ENCODE results near the gene KIAA0753.
"Not testable (repeated sequence)": the region's sequence is repeated elsewhere in the genome, so short reads cannot be mapped to it uniquely, and the experiment has no call there.

KIAA0753 gene

DNA sequence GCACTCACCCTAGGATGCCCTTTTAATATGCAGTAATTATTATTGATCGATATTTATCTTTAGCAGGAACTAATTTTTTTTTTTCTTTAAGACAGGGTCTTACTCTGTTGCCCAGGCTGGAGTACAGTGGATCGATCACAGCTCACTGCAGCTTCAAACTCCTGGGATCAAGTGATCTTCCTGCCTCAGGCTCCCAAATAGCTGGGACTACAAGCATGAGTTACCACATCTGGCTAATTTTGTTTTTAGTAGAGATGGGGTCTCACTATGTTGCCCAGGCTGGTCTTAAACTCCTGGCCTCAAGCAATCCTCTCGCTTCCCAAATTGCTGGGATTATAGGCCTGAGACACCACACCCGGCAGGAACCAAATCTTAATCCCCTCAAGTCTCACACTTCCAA lies 29.3 kb downstream of the KIAA0753 start:
- Mint-ChIP-seq H3K4me1 (no peaks in the 10 kb centered on the region), H3K4me3 (no peak overlapping the region), H3K9me3 (no peaks in the 10 kb centered on the region), H3K27ac (no peak overlapping the region), H3K27me3 (no peaks in the 10 kb centered on the region), H3K36me3 (peaks cover 19% of the 10 kb centered on the region)
- CTCF ChIA-PET, result no interaction called here
- no peak for DNase-seq

GRCh38 chr17:6610011-6610410 lies 30.5 kb downstream of the KIAA0753 start:
- DNase-seq, result no peak
- Mint-ChIP-seq H3K36me3 (peaks cover 24% of the 10 kb centered on the region), H3K27me3 (no peaks in the 10 kb centered on the region), H3K4me1 (no peaks in the 10 kb centered on the region), H3K4me3 (no peak overlapping the region), H3K27ac (no peak overlapping the region), H3K9me3 (no peaks in the 10 kb centered on the region)
- CTCF ChIA-PET, result interaction anchor here (1.7 kb wide), 1 partner anchor 10 kb away, joined by 3 read pairs; no protein-coding TSS in a partner anchor

- Mint-ChIP-seq H3K9me3 (no peaks in the 10 kb centered on the region), H3K4me3 (no peak overlapping the region), H3K4me1 (peaks cover 3% of the 10 kb centered on the region), H3K27ac (no peak overlapping the region), H3K36me3 (peaks cover 26% of the 10 kb centered on the region), H3K27me3 (no peaks in the 10 kb centered on the region)
- CTCF ChIA-PET, result interaction anchor here (0.7 kb wide), 1 partner anchor 303 kb away, joined by 3 read pairs; no protein-coding TSS in a partner anchor
- DNase-seq, result no peak
These were observed 32.2 kb downstream of the KIAA0753 start for GRCh38 chr17:6608321-6608720.

- Mint-ChIP-seq H3K27me3 (no peaks in the 10 kb centered on the region), H3K27ac (peak overlapping the region; percentile 22), H3K36me3 (peaks cover 35% of the 10 kb centered on the region), H3K9me3 (no peaks in the 10 kb centered on the region), H3K4me1 (peaks cover 10% of the 10 kb centered on the region), H3K4me3 (no peak overlapping the region)
- CTCF ChIA-PET, result interaction anchor here (1.2 kb wide), 1 partner anchor 132 kb away, joined by 4 read pairs; no protein-coding TSS in a partner anchor
- no peak for DNase-seq
These were observed 35.4 kb downstream of the KIAA0753 start for GRCh38 chr17:6605142-6605541.

- CTCF ChIA-PET, result interaction anchor here (1.2 kb wide), 1 partner anchor 131 kb away, joined by 4 read pairs; no protein-coding TSS in a partner anchor
- H3K9me3 Mint-ChIP-seq, result no peaks in the 10 kb centered on the region
- H3K27ac Mint-ChIP-seq, result no peak overlapping the region
- H3K27me3 Mint-ChIP-seq, result no peaks in the 10 kb centered on the region
- DNase-seq, result no peak
- peaks cover 10% of the 10 kb centered on the region for H3K4me1 Mint-ChIP-seq
- no peak overlapping the region for H3K4me3 Mint-ChIP-seq
- peaks cover 34% of the 10 kb centered on the region for H3K36me3 Mint-ChIP-seq
These were observed 36.7 kb downstream of the KIAA0753 start for GRCh38 chr17:6603744-6604325.

GRCh38 chr17:6602141-6602540 lies 38.4 kb downstream of the KIAA0753 start:
- CTCF ChIA-PET, result no interaction called here
- peaks cover 10% of the 10 kb centered on the region for H3K4me1 Mint-ChIP-seq
- H3K36me3 Mint-ChIP-seq, result peaks cover 42% of the 10 kb centered on the region

DNA sequence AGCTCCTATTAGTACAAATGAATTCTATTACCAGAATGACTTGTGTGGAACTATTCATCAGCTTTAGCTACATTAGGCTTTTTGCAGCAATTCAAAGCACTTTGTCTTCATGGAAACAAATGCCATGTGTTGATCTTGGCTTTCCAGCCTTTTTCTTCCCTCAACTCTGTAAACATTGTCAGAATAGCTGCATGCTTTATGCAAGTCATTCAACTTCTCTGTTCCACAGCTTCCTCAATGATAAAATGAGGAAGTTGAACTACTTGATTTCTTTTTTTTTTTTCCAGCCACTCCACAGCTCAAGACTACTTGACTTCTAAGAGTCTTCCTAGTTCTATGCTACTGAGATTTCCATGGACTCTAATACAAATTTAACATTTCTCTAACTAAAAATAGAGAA lies 41.1 kb downstream of the KIAA0753 start:
- Mint-ChIP-seq H3K4me1 (peaks cover 10% of the 10 kb centered on the region), H3K27me3 (no peaks in the 10 kb centered on the region), H3K4me3 (no peak overlapping the region), H3K9me3 (no peaks in the 10 kb centered on the region), H3K36me3 (peaks cover 44% of the 10 kb centered on the region), H3K27ac (no peak overlapping the region)
- CTCF ChIA-PET, result interaction anchor here (1.1 kb wide), 1 partner anchor 10 kb away, joined by 3 read pairs; no protein-coding TSS in a partner anchor
- DNase-seq, result no peak

More at GRCh38 chr17:6602141-6602540, 38.4 kb downstream of the KIAA0753 start:
- Mint-ChIP-seq H3K9me3 (no peaks in the 10 kb centered on the region), H3K27ac (no peak overlapping the region), H3K4me3 (no peak overlapping the region), H3K27me3 (no peaks in the 10 kb centered on the region)
- no peak for DNase-seq

GRCh38 chr17:6597727-6598126 lies 42.8 kb downstream of the KIAA0753 start:
- DNase-seq, result no peak
- H3K36me3 Mint-ChIP-seq, result peaks cover 47% of the 10 kb centered on the region
- no peaks in the 10 kb centered on the region for H3K27me3 Mint-ChIP-seq
- H3K4me3 Mint-ChIP-seq, result no peak overlapping the region
- no peaks in the 10 kb centered on the region for H3K9me3 Mint-ChIP-seq
- H3K4me1 Mint-ChIP-seq, result peaks cover under 1% of the 10 kb centered on the region
- CTCF ChIA-PET, result no interaction called here
- H3K27ac Mint-ChIP-seq, result no peak overlapping the region

GRCh38 chr17:6596941-6597340 lies 43.6 kb downstream of the KIAA0753 start:
- Mint-ChIP-seq H3K27me3 (no peaks in the 10 kb centered on the region), H3K4me1 (no peaks in the 10 kb centered on the region), H3K9me3 (no peaks in the 10 kb centered on the region), H3K36me3 (peaks cover 44% of the 10 kb centered on the region), H3K27ac (no peak overlapping the region), H3K4me3 (no peak overlapping the region)
- DNase-seq, result no peak
- CTCF ChIA-PET, result no interaction called here

GRCh38 chr17:6596511-6596910 lies 44.0 kb downstream of the KIAA0753 start:
- no peak for DNase-seq
- no peaks in the 10 kb centered on the region for H3K27me3 Mint-ChIP-seq
- H3K9me3 Mint-ChIP-seq, result no peaks in the 10 kb centered on the region
- peaks cover 45% of the 10 kb centered on the region for H3K36me3 Mint-ChIP-seq
- no peak overlapping the region for H3K4me3 Mint-ChIP-seq
- no peak overlapping the region for H3K27ac Mint-ChIP-seq
- no peaks in the 10 kb centered on the region for H3K4me1 Mint-ChIP-seq
- CTCF ChIA-PET, result no interaction called here

DNA sequence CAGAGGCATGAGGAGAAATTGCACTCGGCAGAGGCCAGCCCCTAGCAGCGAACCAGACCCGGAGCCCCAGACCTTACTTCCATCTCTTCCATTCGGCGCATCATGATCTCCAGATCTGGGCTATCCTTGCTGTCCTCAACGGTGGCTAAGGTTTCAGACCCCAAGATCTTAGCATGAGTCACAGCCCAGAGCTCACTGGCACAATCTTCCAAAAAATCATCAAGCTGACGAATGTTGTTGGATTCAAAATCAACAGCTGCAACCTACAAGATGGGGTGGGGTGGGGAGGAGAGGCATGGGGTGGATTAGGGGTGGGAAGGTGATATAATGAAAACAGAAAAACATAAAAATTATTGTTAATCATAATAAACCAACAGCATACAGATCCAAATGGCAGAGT lies 44.4 kb downstream of the KIAA0753 start:
- Mint-ChIP-seq H3K4me3 (no peak overlapping the region), H3K27me3 (no peaks in the 10 kb centered on the region), H3K4me1 (no peaks in the 10 kb centered on the region), H3K9me3 (no peaks in the 10 kb centered on the region), H3K36me3 (peaks cover 45% of the 10 kb centered on the region), H3K27ac (no peak overlapping the region)
- DNase-seq, result no peak
- CTCF ChIA-PET, result no interaction called here

DNA sequence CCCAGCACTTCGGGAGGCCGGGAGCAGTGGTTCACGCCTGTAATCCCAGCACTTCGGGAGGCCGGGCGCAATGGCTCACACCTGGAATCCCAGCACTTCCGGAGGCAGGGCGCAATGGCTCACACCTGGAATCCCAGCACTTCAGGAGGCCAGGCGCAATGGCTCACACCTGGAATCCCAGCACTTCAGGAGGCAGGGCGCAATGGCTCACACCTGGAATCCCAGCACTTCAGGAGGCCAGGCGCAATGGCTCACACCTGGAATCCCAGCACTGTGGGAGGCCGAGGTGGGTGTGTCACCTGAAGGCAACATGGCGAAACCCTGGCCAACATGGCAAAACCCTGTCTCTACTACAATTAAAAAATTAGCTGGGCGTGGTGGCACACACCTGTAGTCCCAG lies 47.1 kb downstream of the KIAA0753 start:
- H3K9me3 Mint-ChIP-seq, H3K27ac Mint-ChIP-seq, DNase-seq, CTCF ChIA-PET, H3K4me3 Mint-ChIP-seq, H3K27me3 Mint-ChIP-seq, H3K4me1 Mint-ChIP-seq: not testable (repeated sequence)
- H3K36me3 Mint-ChIP-seq, result peaks cover 46% of the 10 kb centered on the region

DNA sequence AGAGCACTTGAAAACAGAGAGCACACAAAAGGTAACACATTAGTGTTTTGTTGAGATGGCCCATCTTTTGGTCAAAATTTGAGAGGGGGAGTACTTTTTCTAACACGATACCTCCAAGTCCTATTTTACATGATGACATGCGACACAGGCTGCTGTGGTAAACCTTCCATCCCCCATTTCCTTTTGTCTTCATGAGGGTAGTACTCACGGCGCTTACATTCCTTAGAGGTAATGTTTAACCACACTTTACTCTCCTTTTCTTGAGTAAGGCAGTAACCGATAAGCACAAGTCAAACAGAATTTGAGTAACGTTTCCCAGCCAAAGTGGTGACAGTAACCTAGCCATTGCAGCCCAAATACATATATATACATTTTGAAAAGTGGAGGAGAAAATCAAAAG lies 48.3 kb downstream of the KIAA0753 start:
- Mint-ChIP-seq H3K9me3 (no peaks in the 10 kb centered on the region), H3K27me3 (no peaks in the 10 kb centered on the region), H3K27ac (no peak overlapping the region), H3K4me3 (no peak overlapping the region), H3K36me3 (peaks cover 50% of the 10 kb centered on the region), H3K4me1 (no peaks in the 10 kb centered on the region)
- no peak for DNase-seq
- CTCF ChIA-PET, result no interaction called here

DNA sequence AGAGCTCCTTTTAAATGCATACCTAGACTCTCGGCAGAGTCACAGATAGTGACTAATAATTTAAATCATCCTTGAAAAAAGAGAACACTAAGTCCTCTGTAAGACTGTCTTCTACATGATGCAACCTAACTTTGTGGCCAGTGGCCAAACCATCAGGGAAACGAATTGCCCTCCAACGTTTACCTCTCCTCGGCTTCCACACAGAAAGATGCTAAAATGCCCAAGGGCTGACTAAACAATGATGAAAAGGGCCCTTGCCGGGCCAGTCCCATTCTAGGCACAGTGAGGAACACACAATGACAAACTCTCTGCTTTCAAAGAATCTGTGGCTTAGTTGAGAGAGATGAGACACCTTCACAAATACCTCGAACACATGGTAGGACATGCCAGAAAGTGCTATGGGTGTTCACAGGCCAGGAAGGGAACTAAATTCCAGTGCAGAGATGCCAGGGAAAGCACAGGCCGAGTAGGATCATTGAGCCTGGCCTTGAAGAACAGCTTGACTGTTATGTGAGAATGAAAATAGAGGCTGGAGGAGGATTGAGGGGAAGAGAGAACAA lies 48.8 kb downstream of the KIAA0753 start:
- CTCF ChIA-PET, result no interaction called here
- peaks cover 50% of the 10 kb centered on the region for H3K36me3 Mint-ChIP-seq
- H3K27ac Mint-ChIP-seq, result no peak overlapping the region
- H3K9me3 Mint-ChIP-seq, result no peaks in the 10 kb centered on the region
- no peaks in the 10 kb centered on the region for H3K27me3 Mint-ChIP-seq
- no peaks in the 10 kb centered on the region for H3K4me1 Mint-ChIP-seq
- H3K4me3 Mint-ChIP-seq, result no peak overlapping the region
- no peak for DNase-seq

DNA sequence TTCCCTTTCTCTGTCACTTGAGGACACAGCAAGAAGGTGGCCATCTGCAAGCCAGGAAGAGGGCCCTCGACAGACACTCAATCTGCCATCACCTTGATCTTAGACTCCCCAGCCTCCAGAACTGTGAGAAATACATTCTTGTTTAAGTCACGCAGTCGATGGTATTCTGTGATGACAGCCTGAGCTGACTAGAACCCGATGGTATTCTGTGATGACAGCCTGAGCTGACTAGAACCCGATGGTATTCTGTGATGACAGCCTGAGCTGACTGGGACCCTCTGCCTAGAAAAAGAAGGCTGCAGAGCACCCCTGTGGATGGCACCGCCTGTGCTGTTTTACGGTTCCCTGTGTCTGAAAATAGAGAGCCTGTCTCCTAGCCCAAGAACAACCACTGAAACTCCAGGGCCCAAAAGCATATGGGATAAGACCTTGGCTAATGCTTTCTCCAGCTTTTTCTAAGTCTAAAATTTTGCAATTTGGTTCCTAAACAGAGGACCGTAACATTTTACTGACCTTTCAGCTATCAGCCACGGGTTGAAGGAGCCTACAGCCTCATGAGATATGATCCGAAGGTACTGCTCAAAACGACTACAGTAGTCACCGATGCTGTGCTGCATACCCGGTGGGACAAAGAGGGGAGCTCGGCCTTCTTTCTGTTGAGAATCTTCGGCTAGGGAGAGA lies 51.1 kb downstream of the KIAA0753 start:
- H3K27me3 Mint-ChIP-seq, result no peaks in the 10 kb centered on the region
- peaks cover 2% of the 10 kb centered on the region for H3K9me3 Mint-ChIP-seq
- H3K4me3 Mint-ChIP-seq, result no peak overlapping the region
- DNase-seq, result no peak
- H3K27ac Mint-ChIP-seq, result no peak overlapping the region
- H3K4me1 Mint-ChIP-seq, result no peaks in the 10 kb centered on the region
- peaks cover 55% of the 10 kb centered on the region for H3K36me3 Mint-ChIP-seq
- CTCF ChIA-PET, result no interaction called here

All from activated naive CD4-positive, alpha-beta T cell treated with anti-CD3 and anti-CD28 coated beads, Interleukin-2, amount 10 ng/mL, durations not matched to agents 7 days and 5 days (primary cell).